K562 (cell line): ENCODE data around the gene LRRC59. TPM values are rescaled to one million over a fixed set of nuclear protein-coding genes. Genes with fewer than 3 reads are reported as not detected.

Experiments
- BCLAF1 ChIP-seq, 2 experiments: fragments of 450-650 bp in 1 of 2; IDR thresholded peaks; 2 replicates each; pipeline ENCODE4 v1.6.1; 2011 to 2017; ENCODE audit warnings: low read depth in 2 of 2, antibody characterized with exemption in 1 of 2, borderline replicate concordance in 1 of 2, low read length in 1 of 2, mild to moderate bottlenecking in 1 of 2, mixed read lengths in 1 of 2; ENCODE audit not compliant: control insufficient read depth in 1 of 2
- BRD9 ChIP-seq: fragments of 450-650 bp; IDR thresholded peaks from 2 replicates; pipeline ENCODE4 v1.6.1; 2018; ENCODE audit warnings: low read depth; ENCODE audit not compliant: partially characterized antibody
- CEBPG ChIP-seq, 3 experiments: fragments of 200-800 bp in 1 of 3; sonication (Bioruptor generic) in 1 of 3; sonication (generic) in 1 of 3; formaldehyde crosslinking in 1 of 3; IDR thresholded peaks in 2 of 3; conservative IDR thresholded peaks in 1 of 3; 2 replicates each; pipeline versions ENCODE4 v1.6.1 to v1.8.0; 2016 to 2022; ENCODE audit warnings: missing compliant biosample characterization in 2 of 3, missing genetic modification characterization in 2 of 3, mild to moderate bottlenecking in 1 of 3, missing genetic modification reagents in 1 of 3
- EP300 ChIP-seq: IDR thresholded peaks from 2 replicates; pipeline ENCODE4 v1.6.1; 2012; ENCODE audit warnings: low read length, improper control_type of control experiment
- EZH2 ChIP-seq: IDR thresholded peaks from 2 replicates; pipeline ENCODE4 v1.6.1; 2012; ENCODE audit warnings: low read depth, mild to moderate bottlenecking, inconsistent platforms, low read length, borderline replicate concordance
- FOSL1 ChIP-seq: fragments of 200-800 bp; sonication (Bioruptor generic); conservative IDR thresholded peaks from 2 replicates; pipeline ENCODE4 v1.6.1; 2016; ENCODE audit warnings: missing genetic modification characterization, missing compliant biosample characterization
- FOXA3 ChIP-seq, 2 experiments: fragments of 450-650 bp in 1 of 2; sonication (generic) in 1 of 2; formaldehyde crosslinking; IDR thresholded peaks in 1 of 2; conservative IDR thresholded peaks in 1 of 2; 2 replicates each; pipeline versions ENCODE4 v1.4.0 to v1.8.0; 2020 to 2022; ENCODE audit warnings: mild to moderate bottlenecking in 2 of 2, missing genetic modification reagents in 1 of 2
- LARP7 ChIP-seq: fragments of 450-650 bp; IDR thresholded peaks from 2 replicates; pipeline ENCODE4 v1.6.1; 2016
- LEF1 ChIP-seq: fragments of 450-650 bp; IDR thresholded peaks from 2 replicates; pipeline ENCODE4 v1.6.1; 2016; ENCODE audit warnings: mild to moderate bottlenecking
- MAFK ChIP-seq: IDR thresholded peaks from 2 replicates; pipeline ENCODE4 v1.6.1; 2011; ENCODE audit warnings: low read length, improper control_type of control experiment
- MEF2D ChIP-seq: conservative IDR thresholded peaks from 2 replicates; pipeline ENCODE4 v1.6.1; 2016; ENCODE audit warnings: low read depth, missing genetic modification characterization, missing compliant biosample characterization
- NR3C1 ChIP-seq: sonication (generic); formaldehyde crosslinking; IDR thresholded peaks from 2 replicates; pipeline ENCODE4 v1.8.1; 2022; ENCODE audit warnings: missing genetic modification reagents
- RB1 ChIP-seq: fragments of 450-650 bp; IDR thresholded peaks from 2 replicates; pipeline ENCODE4 v1.6.1; 2017; ENCODE audit warnings: low read depth, mild to moderate bottlenecking
- SMAD1 ChIP-seq: fragments of 150-350 bp; IDR thresholded peaks from 2 replicates; pipeline ENCODE4 v1.6.1; 2014; ENCODE audit warnings: low read length, low read depth; ENCODE audit not compliant: partially characterized antibody
- SNRNP70 ChIP-seq: fragments of 200-400 bp; formaldehyde crosslinking; optimal IDR thresholded peaks from 2 replicates; pipeline ENCODE3; 2017; ENCODE audit warnings: low read depth, low read length
- SREBF2 ChIP-seq: sonication (generic); formaldehyde crosslinking; IDR thresholded peaks from 2 replicates; pipeline ENCODE4 v1.4.0; 2020; ENCODE audit warnings: mild to moderate bottlenecking, missing genetic modification reagents
- ZBTB33 ChIP-seq: sonication (generic); formaldehyde crosslinking; IDR thresholded peaks from 2 replicates; pipeline ENCODE4 v1.8.1; 2023; ENCODE audit warnings: mild to moderate bottlenecking, missing genetic modification reagents
- ZNF311 ChIP-seq: fragments of 250-450 bp; sonication (Bioruptor Pico); IDR thresholded peaks from 2 replicates; pipeline ENCODE4 v1.4.0; 2020; ENCODE audit warnings: mild to moderate bottlenecking, moderate library complexity
- ZNF589 ChIP-seq: fragments of 200-800 bp; sonication (Bioruptor generic); IDR thresholded peaks from 2 replicates; pipeline ENCODE4 v1.6.1; 2016; ENCODE audit warnings: low read depth, missing genetic modification characterization, missing compliant biosample characterization
- polyA plus RNA-seq, 8 experiments: library from polyadenylated mRNA; depleted of rRNA in 4 of 8; stranded (reverse) in 5 of 8; unstranded in 3 of 8; fragments of >200 nt; fragmentation: Nextera tagmentation in 2 of 8; fragmentation: Illumina TruSeq in 1 of 8; extraction: Ambion mirVana in 2 of 8; extraction: Trizol in 1 of 8; gene quantifications; 2 replicates each; pipeline versions ENCODE4 v1.2.1 to v1.2.3, GENCODE V29; 2011 to 2014; ENCODE audit warnings: inconsistent platforms in 1 of 8, missing spikeins in 1 of 8
- total RNA-seq, 7 experiments: library from RNA; depleted of rRNA in 6 of 7; stranded (reverse); fragments of >200 nt in 6 of 7; fragmentation: Illumina TruSeq in 2 of 7; extraction: Trizol in 2 of 7; gene quantifications; 2 replicates each; pipeline versions ENCODE4 v1.2.1 to v1.2.3, GENCODE V29; 2011 to 2021; ENCODE audit warnings: low replicate concordance in 1 of 7
- TF ChIP-seq, protein P1 (sequence below): sonication (generic); formaldehyde crosslinking; IDR thresholded peaks from 2 replicates; pipeline ENCODE4 v1.9.0; 2022; ENCODE audit warnings: mild to moderate bottlenecking, missing genetic modification reagents
- TF ChIP-seq, protein P2 (sequence below): fragments of 450-650 bp; formaldehyde crosslinking; IDR thresholded peaks from 2 replicates; pipeline ENCODE4 v1.4.0; 2022; ENCODE audit warnings: missing genetic modification characterization

Gene LRRC59
- total and polyA plus RNA-seq, 9 of the 15 experiments (the other 6 are each of a cell fraction or from before 2014, with no cell fraction given): 27.8 to 244 (median 154) TPM

GRCh38 chr17:50361561-50362480 is 35.5 kb downstream of the LRRC59 start (continued):
- TF ChIP-seq SNRNP70: no peak
- TF ChIP-seq CEBPG (CRISPR knock-in tag; IDR thresholded peaks at IDR 0.05): no peak
- TF ChIP-seq CEBPG (tag; conservative IDR thresholded peaks at IDR 0.05 in 1 of 2, IDR thresholded peaks at IDR 0.05 in 1 of 2): no peak
- no peak for TF ChIP-seq BCLAF1 (IDR thresholded peaks at IDR 0.05; ENCODE audit: borderline replicate concordance in 1 of 2, control insufficient read depth in 1 of 2, low read depth in 2 of 2, low read length in 1 of 2)
- peak; percentile 95 for TF ChIP-seq ZBTB33 (CRISPR knock-in tag)
- peak; percentile 45 for TF ChIP-seq SMAD1
- TF ChIP-seq LARP7: no peak
- no peak for TF ChIP-seq EZH2
- 0 out of 4 replicates have a peak, but pooled peaks of 1 of the 2 experiments have one; percentile 3 for TF ChIP-seq FOXA3 (CRISPR knock-in tag; conservative IDR thresholded peaks at IDR 0.05 in 1 of 2, IDR thresholded peaks at IDR 0.05 in 1 of 2)
- TF ChIP-seq ZNF311 (CRISPR knock-in tag): no peak
- TF ChIP-seq ZNF589: no peak
- peak; percentile 40; the same call in 1 of the 2 replicates for TF ChIP-seq FOSL1 (tag)
- no peak for TF ChIP-seq BRD9
- peak; percentile 75; the same call in 1 of the 2 replicates for TF ChIP-seq EP300
- TF ChIP-seq RB1: no peak
- no peak for TF ChIP-seq SREBF2 (CRISPR knock-in tag)
- no peak for TF ChIP-seq MEF2D (tag)
- TF ChIP-seq, protein P1, sequence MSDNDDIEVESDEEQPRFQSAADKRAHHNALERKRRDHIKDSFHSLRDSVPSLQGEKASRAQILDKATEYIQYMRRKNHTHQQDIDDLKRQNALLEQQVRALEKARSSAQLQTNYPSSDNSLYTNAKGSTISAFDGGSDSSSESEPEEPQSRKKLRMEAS (CRISPR knock-in tag): peak; percentile 93
- peak; percentile 61; the same call in 1 of the 2 replicates for TF ChIP-seq LEF1
- TF ChIP-seq, protein P2, sequence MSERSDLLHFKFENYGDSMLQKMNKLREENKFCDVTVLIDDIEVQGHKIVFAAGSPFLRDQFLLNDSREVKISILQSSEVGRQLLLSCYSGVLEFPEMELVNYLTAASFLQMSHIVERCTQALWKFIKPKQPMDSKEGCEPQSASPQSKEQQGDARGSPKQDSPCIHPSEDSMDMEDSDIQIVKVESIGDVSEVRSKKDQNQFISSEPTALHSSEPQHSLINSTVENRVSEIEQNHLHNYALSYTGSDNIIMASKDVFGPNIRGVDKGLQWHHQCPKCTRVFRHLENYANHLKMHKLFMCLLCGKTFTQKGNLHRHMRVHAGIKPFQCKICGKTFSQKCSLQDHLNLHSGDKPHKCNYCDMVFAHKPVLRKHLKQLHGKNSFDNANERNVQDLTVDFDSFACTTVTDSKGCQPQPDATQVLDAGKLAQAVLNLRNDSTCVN: no peak
- no peak for TF ChIP-seq NR3C1 (CRISPR knock-in tag)
- TF ChIP-seq MAFK: no peak
